H1 (cell line): ENCODE data around the gene CMIP. TPM values are rescaled to one million over a fixed set of nuclear protein-coding genes. Genes with fewer than 3 reads are reported as not detected.

ENCODE experiments used
- CTCF ChIA-PET: fragments of 300-600 bp; sonication (Branson Sonifier 250); formaldehyde crosslinking; loops from one replicate; lab custom pipeline; 2021; ENCODE audit not compliant: partially characterized antibody; lab: Charles Lee
- POLR2A ChIA-PET: fragments of 300-600 bp; sonication (Branson Sonifier 250); formaldehyde crosslinking; loops from one replicate; lab custom pipeline; 2021; ENCODE audit warnings: inconsistent platforms; ENCODE audit not compliant: partially characterized antibody; lab: Charles Lee
- DNase-seq, 2 experiments: peaks; one replicate each; pipeline versions ENCODE4 v3.0.0 to v3.0.0-alpha.2; 2010 to 2022; ENCODE audit warnings: low spot score in 2 of 2, low read depth in 1 of 2, mixed read lengths in 1 of 2
- FAIRE-seq: peaks from 2 replicates; lab custom pipeline; 2011; peaks lifted over from hg19 to GRCh38; lab: Jason Lieb, UNC
- H2AFZ ChIP-seq: 2 replicates; pipeline ENCODE4 v1.8.1; 2012; ENCODE audit warnings: low read length, inconsistent platforms
- H2AK5ac ChIP-seq: 2 replicates; pipeline ENCODE4 v1.6.1; 2013; ENCODE audit warnings: low read depth, low read length
- H2BK120ac ChIP-seq: replicated peaks from 2 replicates; pipeline ENCODE3; 2013; ENCODE audit warnings: low read depth, low read length, inconsistent platforms
- H2BK12ac ChIP-seq: 2 replicates; pipeline ENCODE4 v1.6.1; 2013; ENCODE audit warnings: low read depth, low read length
- H2BK15ac ChIP-seq: 2 replicates; pipeline ENCODE4 v1.6.1; 2013; ENCODE audit warnings: low read length
- H2BK20ac ChIP-seq: 2 replicates; pipeline ENCODE4 v1.6.1; 2013; ENCODE audit warnings: low read length
- H2BK5ac ChIP-seq: 2 replicates; pipeline ENCODE4 v1.6.1; 2013; ENCODE audit warnings: low read depth, low read length
- H3K14ac ChIP-seq: 2 replicates; pipeline ENCODE4 v1.6.1; 2013; ENCODE audit warnings: inconsistent platforms; ENCODE audit not compliant: insufficient read length
- H3K18ac ChIP-seq: 2 replicates; pipeline ENCODE4 v1.6.1; 2013; ENCODE audit warnings: low read length; ENCODE audit errors: extremely low read depth
- H3K23ac ChIP-seq: 2 replicates; pipeline ENCODE4 v1.6.1; 2013; ENCODE audit warnings: inconsistent platforms; ENCODE audit not compliant: insufficient read length
- H3K23me2 ChIP-seq: 2 replicates; pipeline ENCODE4 v1.6.1; 2013; ENCODE audit warnings: low read depth, low read length
- H3K27ac ChIP-seq: 2 replicates; pipeline ENCODE4 v1.6.1; 2011; ENCODE audit warnings: low read depth, low read length, inconsistent platforms
- H3K27me3 ChIP-seq, 4 experiments: replicated peaks in 1 of 4; 1 replicate in 1 of 4; 2 replicates in 3 of 4; pipeline versions ENCODE4 v1.6.1 to v1.8.1; 2011 to 2013; ENCODE audit warnings: low read length in 3 of 4, mild to moderate bottlenecking in 3 of 4, inconsistent platforms in 2 of 4, mixed read lengths in 2 of 4, moderate library complexity in 1 of 4; ENCODE audit not compliant: control insufficient read depth in 3 of 4, insufficient read depth in 3 of 4; ENCODE audit errors: extremely low read depth in 1 of 4
- H3K36me3 ChIP-seq, 4 experiments: 2 replicates each; pipeline versions ENCODE4 v1.6.1 to v1.8.1; 2011 to 2013; ENCODE audit warnings: mild to moderate bottlenecking in 4 of 4, low read length in 3 of 4, moderate library complexity in 2 of 4, control low read depth in 1 of 4, inconsistent platforms in 1 of 4; ENCODE audit not compliant: insufficient read depth in 4 of 4, control insufficient read depth in 2 of 4
- H3K4ac ChIP-seq: replicated peaks from 2 replicates; pipeline ENCODE3; 2013; ENCODE audit warnings: low read length, low read depth, mixed read lengths, inconsistent platforms; ENCODE audit not compliant: insufficient read length
- H3K4me1 ChIP-seq, 4 experiments: replicated peaks in 1 of 4; 1 replicate in 1 of 4; 2 replicates in 3 of 4; pipeline versions ENCODE4 v1.6.1 to v1.8.1; 2011 to 2013; ENCODE audit warnings: low read length in 3 of 4, inconsistent platforms in 2 of 4, mixed read lengths in 1 of 4; ENCODE audit not compliant: insufficient read depth in 4 of 4, control insufficient read depth in 3 of 4
- H3K4me2 ChIP-seq, 2 experiments: 2 replicates each; pipeline versions ENCODE4 v1.6.1 to v1.8.1; 2011 to 2013; ENCODE audit warnings: low read depth in 2 of 2, low read length in 2 of 2, control low read depth in 1 of 2, inconsistent platforms in 1 of 2, mild to moderate bottlenecking in 1 of 2; ENCODE audit not compliant: insufficient read depth in 1 of 2
- H3K4me3 ChIP-seq, 4 experiments: fragments of 200-600, 300-600 bp in 1 of 4; sonication (generic), shearing (Covaris generic), sonication (Bioruptor Twin) in 1 of 4; 2 replicates each; pipeline versions ENCODE4 v1.5.1 to v1.8.1; 2011 to 2016; ENCODE audit warnings: low read length in 4 of 4, low read depth in 3 of 4, control low read depth in 2 of 4, inconsistent platforms in 2 of 4, mild to moderate bottlenecking in 2 of 4, mixed read lengths in 1 of 4, moderate library complexity in 1 of 4; ENCODE audit not compliant: insufficient read depth in 2 of 4; ENCODE audit errors: extremely low read depth in 1 of 4
- H3K56ac ChIP-seq: replicated peaks from 2 replicates; pipeline ENCODE3; 2013; ENCODE audit warnings: low read depth, mild to moderate bottlenecking, mixed read lengths, low read length, inconsistent platforms; ENCODE audit not compliant: insufficient read length
- H3K79me1 ChIP-seq: 2 replicates; pipeline ENCODE4 v1.6.1; 2013; ENCODE audit warnings: low read depth, low read length, control low read depth
- H3K79me2 ChIP-seq, 2 experiments: 2 replicates each; pipeline versions ENCODE4 v1.6.1 to v1.8.1; 2012 to 2013; ENCODE audit warnings: low read length in 2 of 2, mild to moderate bottlenecking in 2 of 2, inconsistent platforms in 1 of 2; ENCODE audit not compliant: insufficient read depth in 2 of 2, control insufficient read depth in 1 of 2
- H3K9ac ChIP-seq, 4 experiments: replicated peaks in 1 of 4; 1 replicate in 1 of 4; 2 replicates in 3 of 4; pipeline versions ENCODE4 v1.6.1 to v1.8.1; 2011 to 2013; ENCODE audit warnings: low read depth in 3 of 4, low read length in 3 of 4, control low read depth in 2 of 4, mild to moderate bottlenecking in 2 of 4, moderate library complexity in 2 of 4, inconsistent platforms in 1 of 4; ENCODE audit errors: extremely low read depth in 1 of 4
- H3K9me3 ChIP-seq, 2 experiments: 2 replicates each; pipeline versions ENCODE4 v1.6.1 to v1.8.1; 2012 to 2013; ENCODE audit warnings: mild to moderate bottlenecking in 2 of 2, moderate library complexity in 2 of 2, control low read depth in 1 of 2, inconsistent platforms in 1 of 2, low read depth in 1 of 2, low read length in 1 of 2, mixed read lengths in 1 of 2; ENCODE audit not compliant: insufficient read depth in 2 of 2
- H4K20me1 ChIP-seq, 2 experiments: replicated peaks in 1 of 2; 2 replicates each; pipeline versions ENCODE3 to v1.8.1; 2011 to 2013; ENCODE audit warnings: inconsistent platforms in 2 of 2, low read length in 2 of 2, mild to moderate bottlenecking in 1 of 2; ENCODE audit not compliant: insufficient read depth in 2 of 2, control insufficient read depth in 1 of 2
- H4K5ac ChIP-seq: 2 replicates; pipeline ENCODE4 v1.6.1; 2013; ENCODE audit warnings: low read length, low read depth, mixed read lengths, inconsistent platforms; ENCODE audit not compliant: insufficient read length
- H4K8ac ChIP-seq: 2 replicates; pipeline ENCODE4 v1.8.0; 2013; ENCODE audit warnings: mild to moderate bottlenecking, moderate library complexity, low read length, inconsistent platforms; ENCODE audit not compliant: insufficient read depth; ENCODE audit errors: extremely low read depth
- H4K91ac ChIP-seq: replicated peaks from 2 replicates; pipeline ENCODE3; 2013; ENCODE audit warnings: low read length, mixed read lengths, inconsistent platforms; ENCODE audit not compliant: insufficient read length
- GTF2F1 ChIP-seq: IDR thresholded peaks from 2 replicates; pipeline ENCODE4 v1.6.1; 2012; ENCODE audit warnings: low read depth, low read length, improper control_type of control experiment, borderline replicate concordance
- JUN ChIP-seq: IDR thresholded peaks from 2 replicates; pipeline ENCODE4 v1.6.1; 2011; ENCODE audit warnings: low read depth, mild to moderate bottlenecking, improper control_type of control experiment, low read length
- POLR2AphosphoS5 ChIP-seq: IDR thresholded peaks from 2 replicates; pipeline ENCODE4 v1.6.1; 2011; ENCODE audit warnings: low read depth, low read length
- POU5F1 ChIP-seq: IDR thresholded peaks from 2 replicates; pipeline ENCODE4 v1.6.1; 2011; ENCODE audit warnings: low read depth, mild to moderate bottlenecking, low read length, moderate library complexity
- SIX5 ChIP-seq: IDR thresholded peaks from 2 replicates; pipeline ENCODE4 v1.6.1; 2011; ENCODE audit warnings: mild to moderate bottlenecking, low read depth, low read length
- SRF ChIP-seq: IDR thresholded peaks from 2 replicates; pipeline ENCODE4 v1.6.1; 2011; ENCODE audit warnings: mild to moderate bottlenecking, low read depth, low read length, moderate library complexity
- TAF1 ChIP-seq: IDR thresholded peaks from 2 replicates; pipeline ENCODE4 v1.6.1; 2011; ENCODE audit warnings: mild to moderate bottlenecking, low read depth, low read length
- TEAD4 ChIP-seq: IDR thresholded peaks from 2 replicates; pipeline ENCODE4 v1.6.1; 2012; ENCODE audit warnings: low read depth, low read length, inconsistent platforms, mixed read lengths
- ZNF274 ChIP-seq: IDR thresholded peaks from 2 replicates; pipeline ENCODE4 v1.7.0; 2012; ENCODE audit warnings: low read length, borderline replicate concordance; ENCODE audit errors: extremely low read depth
- WGBS, 2 experiments: shearing (Covaris generic) in 1 of 2; methylation state at CpG; one replicate each; pipeline versions ENCODE4 v1.1.6 to v1.1.7; 2013 to 2015; ENCODE audit warnings: low lambda C conversion rate in 2 of 2, mixed read lengths in 2 of 2, inconsistent platforms in 1 of 2, low coverage in 1 of 2, missing lambda C conversion rate in 1 of 2; ENCODE audit not compliant: insufficient replicate concordance in 2 of 2, insufficient coverage in 1 of 2, insufficient read length in 1 of 2; ENCODE audit errors: extremely low coverage in 1 of 2, missing lambda C conversion rate in 1 of 2; 5-methylcytosine and 5-hydroxymethylcytosine counted together
- polyA plus RNA-seq, 7 experiments: library from polyadenylated mRNA; depleted of rRNA in 3 of 7; stranded (reverse) in 5 of 7; unstranded in 2 of 7; fragments of >200 nt in 5 of 7; fragments of 200-250 nt in 2 of 7; gene quantifications; 1 replicate in 5 of 7; 2 replicates in 1 of 7; 4 replicates in 1 of 7; pipeline versions ENCODE4 v1.2.1 to v1.2.3, GENCODE V29; 2011 to 2013; ENCODE audit warnings: missing spikeins in 2 of 7, mixed read lengths in 2 of 7
- total RNA-seq: library from RNA; stranded (reverse); fragmentation: NEBNext Ultra II Directional; extraction: Animal tissue kit (Norgen Biotek cat#: 25700); gene quantifications from 2 replicates; pipeline ENCODE4 v1.2.1, GENCODE V29; 2021
- TF ChIP-seq, protein P1 (sequence below): IDR thresholded peaks from 2 replicates; pipeline ENCODE4 v1.6.1; 2011; ENCODE audit warnings: low read depth, mild to moderate bottlenecking, low read length; ENCODE audit not compliant: insufficient read depth

Gene CMIP
- total and polyA plus RNA-seq, 2 of the 8 experiments (the other 6 are each of a cell fraction or from before 2014, with no cell fraction given) = 7.9 to 53.2 TPM

DNA sequence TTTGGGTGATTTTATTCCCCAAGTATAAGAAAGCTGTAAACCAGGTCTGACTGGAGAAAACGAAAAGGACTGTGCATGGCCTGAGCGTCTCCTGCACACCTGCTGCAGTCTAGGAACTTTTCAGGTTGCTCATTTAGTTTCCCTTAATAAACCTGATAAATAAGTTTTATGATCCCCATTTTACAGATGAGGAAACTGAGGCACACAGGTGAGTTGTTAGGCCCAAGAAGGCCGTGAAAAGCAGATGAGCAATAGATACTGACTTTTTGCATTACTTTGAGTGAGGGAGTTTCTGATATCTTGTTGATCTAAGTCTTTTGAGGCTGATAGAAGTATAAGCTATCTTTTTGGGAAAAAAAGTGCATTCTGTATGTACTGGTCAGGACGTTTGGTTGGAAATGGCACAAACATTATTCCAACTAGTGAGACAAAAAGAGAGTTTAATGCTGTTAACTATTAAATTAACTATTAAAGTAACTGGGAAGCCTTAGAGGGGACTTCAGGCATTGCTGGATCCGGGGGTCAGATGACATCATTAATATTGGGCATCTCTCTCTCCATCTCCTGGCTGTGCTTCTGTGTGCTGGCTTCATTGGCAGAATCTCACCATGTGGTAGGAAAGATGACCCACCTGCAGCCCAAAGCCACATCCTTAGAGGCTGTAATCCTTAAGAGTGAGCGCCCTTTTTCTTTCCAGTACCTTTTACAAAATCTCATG lies 163.4 kb downstream of the CMIP start:
- no peak overlapping the region for H2BK5ac ChIP-seq
- no peak overlapping the region for H2BK12ac ChIP-seq
- no peak overlapping the region for H3K56ac ChIP-seq
- no peaks in the 10 kb centered on the region for H3K23me2 ChIP-seq
- no peak overlapping the region for H3K27ac ChIP-seq
- H3K4me1 ChIP-seq = no peaks in the 10 kb centered on the region; a peak in 1 of 7 replicates
- H3K79me1 ChIP-seq = peaks cover 8% of the 10 kb centered on the region; the same call in 1 of the 2 replicates
- H4K20me1 ChIP-seq = peaks cover 5 to 6% of the 10 kb centered on the region in 2 experiments
- no peak overlapping the region for H3K4ac ChIP-seq
- DNase-seq (no peak), FAIRE-seq (no peak)
- H4K8ac ChIP-seq = no peak overlapping the region
- H3K14ac ChIP-seq = no peak overlapping the region
- WGBS, 2 experiments = 88% methylated on average over 6 of the region's 6 CpGs; no CpG with 5 or more reads in 1 of the 2 experiments
- H3K27me3 ChIP-seq = no peaks in the 10 kb centered on the region
- H2BK15ac ChIP-seq = no peak overlapping the region
- no peak overlapping the region for H3K4me2 ChIP-seq
- no peak overlapping the region for H4K5ac ChIP-seq
- peaks cover 0 to 8% of the 10 kb centered on the region in 2 experiments; a peak in 1 of 4 replicates for H3K79me2 ChIP-seq
- CTCF ChIA-PET = interaction anchor here (0.7 to 6.2 kb wide), 7 partner anchors 10 to 680 kb away, joined by 3 to 35 read pairs (median 4); no protein-coding TSS in a partner anchor
- TF ChIP-seq JUN (no peak), ZNF274 (no peak), SIX5 (no peak), GTF2F1 (no peak), POLR2AphosphoS5 (no peak), TAF1 (no peak), TEAD4 (no peak), SRF (no peak), POU5F1 (no peak)
- TF ChIP-seq, protein P1, sequence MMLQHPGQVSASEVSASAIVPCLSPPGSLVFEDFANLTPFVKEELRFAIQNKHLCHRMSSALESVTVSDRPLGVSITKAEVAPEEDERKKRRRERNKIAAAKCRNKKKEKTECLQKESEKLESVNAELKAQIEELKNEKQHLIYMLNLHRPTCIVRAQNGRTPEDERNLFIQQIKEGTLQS = no peak
- no peak overlapping the region for H4K91ac ChIP-seq
- H3K9me3 ChIP-seq = no peaks in the 10 kb centered on the region
- H2AK5ac ChIP-seq = no peak overlapping the region
- peaks cover 0 to 7% (median 3%) of the 10 kb centered on the region in 4 experiments; a peak in 2 of 8 replicates for H3K36me3 ChIP-seq
- H3K18ac ChIP-seq = no peak overlapping the region
- no peak overlapping the region for H2BK120ac ChIP-seq
- no peak overlapping the region for H2BK20ac ChIP-seq
- no peak overlapping the region for H3K4me3 ChIP-seq
- POLR2A ChIA-PET = no interaction called here
- no peak overlapping the region for H3K23ac ChIP-seq
- no peak overlapping the region for H3K9ac ChIP-seq
- no peak overlapping the region for H2AFZ ChIP-seq
